ENCODE results near the gene IRX2. TPM values are rescaled to one million over a fixed set of nuclear protein-coding genes. Genes with fewer than 3 reads are reported as not detected.

Gene IRX2
- total RNA-seq, 2 donors from 2014 or later: 0.12 TPM; not detected in 1

DNA sequence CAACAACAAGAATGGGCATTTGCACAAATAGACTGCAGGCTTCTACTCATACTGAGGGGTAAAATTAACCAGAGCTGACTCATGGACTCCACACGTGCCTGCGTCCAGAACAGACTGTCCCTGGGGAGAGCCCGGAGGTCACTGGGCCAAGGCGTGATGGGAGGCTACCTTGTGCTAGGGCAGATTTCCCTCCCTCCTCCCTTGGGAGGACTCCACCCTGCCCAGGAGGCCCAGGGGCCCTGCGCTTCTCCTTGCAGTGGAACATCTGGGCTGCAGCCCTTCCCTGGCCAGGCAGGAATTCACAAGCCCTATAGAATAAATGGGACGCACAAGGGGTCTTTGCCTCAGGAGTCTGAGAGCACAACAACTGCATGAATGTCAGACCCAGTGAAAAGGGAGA lies 35.6 kb downstream of the IRX2 start:
- TF ChIP-seq CTCF (IDR thresholded peaks at IDR 0.05): no peak
- intact Hi-C loops (cut with DNase I): no loop called here
- H3K9ac ChIP-seq (ENCODE audit: low read depth in 2 of 2, low read length in 2 of 2): no peak overlapping the region
- DNase-seq: no peak
- no peaks in the 10 kb centered on the region for H3K36me3 ChIP-seq
- H3K4me1 ChIP-seq: no peaks in the 10 kb centered on the region
- no peak overlapping the region for H3K4me3 ChIP-seq
- no peaks in the 10 kb centered on the region for H3K9me3 ChIP-seq
- no peak overlapping the region for H3K27ac ChIP-seq
- no peaks in the 10 kb centered on the region for H3K27me3 ChIP-seq

DNA sequence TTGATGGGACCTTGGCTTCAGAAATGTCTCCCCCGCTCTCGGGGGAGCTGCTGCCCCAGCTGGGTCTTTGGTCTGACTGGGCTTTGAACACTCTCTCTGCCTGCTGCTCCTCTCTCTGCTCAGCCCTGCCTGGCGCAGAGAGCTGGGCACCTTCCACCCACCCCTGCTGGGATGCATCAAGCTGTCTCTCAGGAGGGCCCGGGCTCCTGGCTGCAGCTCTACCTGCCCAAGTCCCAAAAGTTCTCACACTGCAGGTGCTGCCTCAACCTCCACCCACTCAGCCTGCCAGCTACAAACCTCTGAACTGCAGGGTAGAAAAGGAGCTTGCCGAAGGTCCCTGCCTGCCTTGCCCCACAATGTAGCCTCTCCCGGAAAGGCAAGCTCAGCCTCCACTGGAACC lies 36.7 kb downstream of the IRX2 start:
- no peak for TF ChIP-seq CTCF (IDR thresholded peaks at IDR 0.05)
- no peak overlapping the region for H3K27ac ChIP-seq
- no peak overlapping the region for H3K4me3 ChIP-seq
- intact Hi-C loops (cut with DNase I): no loop called here
- no peaks in the 10 kb centered on the region for H3K27me3 ChIP-seq
- no peaks in the 10 kb centered on the region for H3K36me3 ChIP-seq
- no peaks in the 10 kb centered on the region for H3K9me3 ChIP-seq
- H3K9ac ChIP-seq (ENCODE audit: low read depth in 2 of 2, low read length in 2 of 2): no peak overlapping the region
- H3K4me1 ChIP-seq: no peaks in the 10 kb centered on the region
- no peak for DNase-seq

DNA sequence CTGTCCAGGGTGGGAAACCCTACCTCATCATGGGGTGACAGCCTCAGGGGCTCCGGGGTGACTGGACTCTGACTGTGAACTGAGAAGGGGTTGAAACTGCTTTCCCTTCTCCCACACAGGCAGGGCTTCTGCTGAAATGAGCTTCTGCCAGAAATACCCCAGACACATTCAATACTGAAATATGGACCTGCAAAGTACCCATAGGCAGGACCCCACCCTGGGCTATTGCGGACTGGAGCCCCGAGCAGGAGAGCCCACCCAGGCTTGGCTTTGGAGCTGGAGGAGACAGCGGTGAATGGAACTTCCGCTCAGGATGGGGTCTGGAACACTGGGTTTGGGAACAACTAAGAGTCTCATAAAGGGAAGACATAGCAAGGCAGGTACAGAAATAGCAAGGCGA lies 37.5 kb downstream of the IRX2 start:
- TF ChIP-seq CTCF (IDR thresholded peaks at IDR 0.05): no peak
- no peak overlapping the region for H3K4me3 ChIP-seq
- DNase-seq: no peak
- no peaks in the 10 kb centered on the region for H3K4me1 ChIP-seq
- H3K36me3 ChIP-seq: no peaks in the 10 kb centered on the region
- no peak overlapping the region for H3K27ac ChIP-seq
- intact Hi-C loops (cut with DNase I): no loop called here
- H3K9me3 ChIP-seq: no peaks in the 10 kb centered on the region
- no peak overlapping the region for H3K9ac ChIP-seq (ENCODE audit: low read depth in 2 of 2, low read length in 2 of 2)
- no peaks in the 10 kb centered on the region for H3K27me3 ChIP-seq

GRCh38 chr5:2711446-2712425 lies 39.7 kb downstream of the IRX2 start:
- H3K27ac ChIP-seq: no peak overlapping the region
- no peaks in the 10 kb centered on the region for H3K27me3 ChIP-seq
- intact Hi-C loops (cut with DNase I): no loop called here
- no peaks in the 10 kb centered on the region for H3K4me1 ChIP-seq
- no peak overlapping the region for H3K4me3 ChIP-seq
- no peaks in the 10 kb centered on the region for H3K9me3 ChIP-seq
- no peak overlapping the region for H3K9ac ChIP-seq (ENCODE audit: low read depth in 2 of 2, low read length in 2 of 2)
- no peak for TF ChIP-seq CTCF (IDR thresholded peaks at IDR 0.05)
- no peak for DNase-seq
- H3K36me3 ChIP-seq: no peaks in the 10 kb centered on the region

- no peaks in the 10 kb centered on the region for H3K36me3 ChIP-seq
- no peaks in the 10 kb centered on the region for H3K4me1 ChIP-seq
Observed at GRCh38 chr5:2710910-2711309, 40.6 kb downstream of the IRX2 start.

More at GRCh38 chr5:2710910-2711309, 40.6 kb downstream of the IRX2 start:
- no peak for DNase-seq
- no peak for TF ChIP-seq CTCF (IDR thresholded peaks at IDR 0.05)
- no peak overlapping the region for H3K27ac ChIP-seq
- H3K27me3 ChIP-seq: no peaks in the 10 kb centered on the region
- intact Hi-C loops (cut with DNase I): no loop called here
- no peak overlapping the region for H3K9ac ChIP-seq (ENCODE audit: low read depth in 2 of 2, low read length in 2 of 2)
- no peak overlapping the region for H3K4me3 ChIP-seq
- no peaks in the 10 kb centered on the region for H3K9me3 ChIP-seq
